Fibroblast of pulmonary artery (primary cell): ENCODE data around the gene QTRT2.
A peak's percentile ranks its signal among the peaks of the same experiment; 100 is the strongest.

Experiments
- DNase-seq: peaks from one replicate; pipeline ENCODE4 v3.0.0-alpha.2; 2010; ENCODE audit warnings: low read depth
- H3K4me3 ChIP-seq: replicated peaks from 2 replicates; pipeline ENCODE4 v1.5.1; 2011; ENCODE audit warnings: low read depth, mild to moderate bottlenecking, control low read depth, low read length, moderate library complexity
- TF ChIP-seq, protein P1 (sequence below): IDR thresholded peaks from 2 replicates; pipeline ENCODE4 v1.5.1; 2011; ENCODE audit warnings: mild to moderate bottlenecking, control low read depth, low read length, inconsistent platforms; ENCODE audit errors: missing control alignments

Gene QTRT2

DNA sequence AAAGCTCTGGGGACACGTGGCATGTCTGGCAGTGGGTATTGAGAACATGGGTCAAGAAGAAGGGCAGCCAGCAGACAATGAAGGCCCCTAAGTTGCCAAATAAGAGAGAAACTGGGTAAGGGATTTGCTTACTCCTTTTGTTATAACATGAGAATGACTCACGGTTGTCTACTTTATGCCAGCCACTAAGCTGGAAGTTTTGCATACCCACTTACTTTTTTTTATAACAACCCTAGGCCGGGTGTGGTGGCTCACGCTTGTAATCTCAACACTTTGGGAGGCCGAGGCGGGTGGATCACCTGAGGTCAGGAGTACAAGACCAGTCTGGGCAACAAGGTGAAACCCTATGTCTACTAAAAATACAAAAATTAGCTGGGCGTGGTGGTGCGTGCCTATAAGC lies 72.3 kb downstream of the QTRT2 start:
- TF ChIP-seq, protein P1, sequence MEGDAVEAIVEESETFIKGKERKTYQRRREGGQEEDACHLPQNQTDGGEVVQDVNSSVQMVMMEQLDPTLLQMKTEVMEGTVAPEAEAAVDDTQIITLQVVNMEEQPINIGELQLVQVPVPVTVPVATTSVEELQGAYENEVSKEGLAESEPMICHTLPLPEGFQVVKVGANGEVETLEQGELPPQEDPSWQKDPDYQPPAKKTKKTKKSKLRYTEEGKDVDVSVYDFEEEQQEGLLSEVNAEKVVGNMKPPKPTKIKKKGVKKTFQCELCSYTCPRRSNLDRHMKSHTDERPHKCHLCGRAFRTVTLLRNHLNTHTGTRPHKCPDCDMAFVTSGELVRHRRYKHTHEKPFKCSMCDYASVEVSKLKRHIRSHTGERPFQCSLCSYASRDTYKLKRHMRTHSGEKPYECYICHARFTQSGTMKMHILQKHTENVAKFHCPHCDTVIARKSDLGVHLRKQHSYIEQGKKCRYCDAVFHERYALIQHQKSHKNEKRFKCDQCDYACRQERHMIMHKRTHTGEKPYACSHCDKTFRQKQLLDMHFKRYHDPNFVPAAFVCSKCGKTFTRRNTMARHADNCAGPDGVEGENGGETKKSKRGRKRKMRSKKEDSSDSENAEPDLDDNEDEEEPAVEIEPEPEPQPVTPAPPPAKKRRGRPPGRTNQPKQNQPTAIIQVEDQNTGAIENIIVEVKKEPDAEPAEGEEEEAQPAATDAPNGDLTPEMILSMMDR = no peak
- peak; percentile 29 for DNase-seq
- H3K4me3 ChIP-seq = no peak overlapping the region

DNA sequence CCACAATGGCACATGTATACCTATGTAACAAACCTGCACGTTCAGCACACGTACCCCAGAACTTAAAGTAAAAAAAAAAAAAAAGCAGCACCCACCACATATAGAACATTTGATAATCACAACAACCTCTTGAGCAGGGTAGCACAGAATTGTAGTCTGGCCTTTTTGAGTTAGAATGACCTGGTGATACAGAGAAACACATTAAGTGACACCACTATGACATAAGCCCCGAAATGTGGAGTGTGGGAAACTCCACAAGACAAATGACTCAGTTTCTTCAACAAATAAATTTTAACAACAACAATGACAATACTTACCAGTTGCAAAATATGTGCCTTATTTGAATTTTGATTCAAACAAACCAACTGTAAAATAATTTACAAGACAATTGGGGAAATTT lies 76.0 kb downstream of the QTRT2 start:
- TF ChIP-seq, protein P1 = no peak
- DNase-seq = no peak
- H3K4me3 ChIP-seq = no peak overlapping the region

DNA sequence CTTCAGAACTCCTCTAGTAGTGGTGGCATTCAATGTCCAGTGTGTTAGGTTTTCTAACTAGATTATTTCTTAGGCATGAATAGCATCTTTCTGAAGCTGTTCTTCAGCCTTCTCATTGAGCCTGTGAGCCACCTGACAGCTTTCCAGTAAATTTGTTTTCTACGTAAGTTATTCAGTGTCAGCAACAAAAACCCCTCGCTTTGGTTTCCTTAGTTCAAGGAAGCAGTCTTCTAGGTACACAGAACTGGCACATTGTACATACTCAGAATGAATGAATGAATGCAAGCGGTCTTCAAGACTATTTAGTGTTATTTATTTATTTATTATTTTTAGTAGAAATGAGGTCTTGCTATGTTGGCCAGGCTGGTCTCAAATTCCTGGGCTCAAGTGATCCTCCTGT lies 77.4 kb downstream of the QTRT2 start:
- DNase-seq = no peak
- TF ChIP-seq, protein P1 = no peak
- H3K4me3 ChIP-seq = no peak overlapping the region
